DOHH2 (cell line): ENCODE results near the gene TMEFF2.

Experiments
- EZH2phosphoT487 ChIP-seq: fragments of 200-600 bp; sonication (generic); IDR thresholded peaks from 2 replicates; pipeline ENCODE4 v1.6.1; 2017; ENCODE audit warnings: borderline replicate concordance, mild to moderate bottlenecking, antibody characterized with exemption, low read length, moderate library complexity, mixed read lengths
- TF ChIP-seq, protein P1 (sequence below): fragments of 200-600 bp; sonication (generic); IDR thresholded peaks from one replicate; pipeline ENCODE4 v1.5.1; 2014; ENCODE audit warnings: antibody characterized with exemption, mild to moderate bottlenecking, low read depth, low read length; ENCODE audit not compliant: poor library complexity, severe bottlenecking

DNA sequence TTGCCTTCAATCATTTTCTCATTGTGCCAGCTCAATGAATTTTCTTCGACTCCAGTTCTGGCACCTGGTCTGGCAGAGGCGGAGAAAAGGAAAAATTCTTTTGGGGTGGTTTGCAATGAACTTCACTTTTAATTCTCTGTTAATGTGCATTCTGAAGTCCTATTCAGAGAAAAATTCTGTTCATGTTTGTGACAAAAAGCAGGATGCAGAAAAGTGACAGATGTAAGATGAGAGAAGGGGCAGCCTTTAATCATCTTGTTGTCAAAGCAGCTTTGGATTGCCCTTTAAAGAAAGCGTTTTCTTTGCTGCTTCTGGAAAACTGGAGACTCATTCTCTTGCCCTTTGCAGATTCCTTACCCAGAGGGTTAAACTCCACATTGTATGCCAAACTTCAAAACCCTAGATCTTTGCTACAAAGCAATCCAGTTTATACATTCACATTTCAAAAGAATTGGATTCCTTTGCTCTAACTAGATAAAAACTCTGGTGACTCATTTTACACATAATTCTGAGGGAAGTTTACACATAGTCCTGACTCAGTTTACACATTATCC is 253.3 kb downstream of the TMEFF2 start:
- TF ChIP-seq, protein P1, sequence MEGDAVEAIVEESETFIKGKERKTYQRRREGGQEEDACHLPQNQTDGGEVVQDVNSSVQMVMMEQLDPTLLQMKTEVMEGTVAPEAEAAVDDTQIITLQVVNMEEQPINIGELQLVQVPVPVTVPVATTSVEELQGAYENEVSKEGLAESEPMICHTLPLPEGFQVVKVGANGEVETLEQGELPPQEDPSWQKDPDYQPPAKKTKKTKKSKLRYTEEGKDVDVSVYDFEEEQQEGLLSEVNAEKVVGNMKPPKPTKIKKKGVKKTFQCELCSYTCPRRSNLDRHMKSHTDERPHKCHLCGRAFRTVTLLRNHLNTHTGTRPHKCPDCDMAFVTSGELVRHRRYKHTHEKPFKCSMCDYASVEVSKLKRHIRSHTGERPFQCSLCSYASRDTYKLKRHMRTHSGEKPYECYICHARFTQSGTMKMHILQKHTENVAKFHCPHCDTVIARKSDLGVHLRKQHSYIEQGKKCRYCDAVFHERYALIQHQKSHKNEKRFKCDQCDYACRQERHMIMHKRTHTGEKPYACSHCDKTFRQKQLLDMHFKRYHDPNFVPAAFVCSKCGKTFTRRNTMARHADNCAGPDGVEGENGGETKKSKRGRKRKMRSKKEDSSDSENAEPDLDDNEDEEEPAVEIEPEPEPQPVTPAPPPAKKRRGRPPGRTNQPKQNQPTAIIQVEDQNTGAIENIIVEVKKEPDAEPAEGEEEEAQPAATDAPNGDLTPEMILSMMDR = no peak
- TF ChIP-seq EZH2phosphoT487 = no peak
